GM18861 (cell line): ENCODE measurements around the gene TEKT5.
"Not testable (repeated sequence)": the region's sequence is repeated elsewhere in the genome, so short reads cannot be mapped to it uniquely, and the experiment has no call there.

Experiments used
- ATAC-seq: cut with Tn5 transposase; IDR thresholded peaks from one replicate; pipeline ENCODE4 v1.9.1; 2021; ENCODE audit not compliant: unreplicated experiment

TEKT5 gene

DNA sequence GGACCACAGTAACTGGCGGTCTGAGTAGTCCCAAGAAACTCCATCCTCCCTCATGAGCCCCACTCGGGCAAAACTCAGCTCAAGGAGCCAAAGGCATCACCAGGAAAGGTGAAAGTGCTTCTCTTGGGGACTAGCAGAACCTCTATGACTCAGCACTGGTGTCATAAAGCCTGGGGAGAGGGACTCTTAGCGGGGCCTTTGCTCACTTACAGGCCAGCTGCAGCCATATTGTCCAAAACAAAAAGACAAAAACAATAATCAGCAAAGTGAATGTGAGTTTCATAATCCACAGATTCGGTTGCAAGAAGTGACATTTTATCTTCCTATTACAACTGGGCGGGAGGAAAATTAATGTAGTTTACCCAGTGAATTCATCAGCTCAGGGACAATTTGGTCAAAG lies at the start of gene TEKT5:
TSS of gene TEKT5 (minus strand) at position 101 of the 400 bp plus-strand sequence. CDS start at position 44, 57 bp downstream.
- no peak for ATAC-seq

DNA sequence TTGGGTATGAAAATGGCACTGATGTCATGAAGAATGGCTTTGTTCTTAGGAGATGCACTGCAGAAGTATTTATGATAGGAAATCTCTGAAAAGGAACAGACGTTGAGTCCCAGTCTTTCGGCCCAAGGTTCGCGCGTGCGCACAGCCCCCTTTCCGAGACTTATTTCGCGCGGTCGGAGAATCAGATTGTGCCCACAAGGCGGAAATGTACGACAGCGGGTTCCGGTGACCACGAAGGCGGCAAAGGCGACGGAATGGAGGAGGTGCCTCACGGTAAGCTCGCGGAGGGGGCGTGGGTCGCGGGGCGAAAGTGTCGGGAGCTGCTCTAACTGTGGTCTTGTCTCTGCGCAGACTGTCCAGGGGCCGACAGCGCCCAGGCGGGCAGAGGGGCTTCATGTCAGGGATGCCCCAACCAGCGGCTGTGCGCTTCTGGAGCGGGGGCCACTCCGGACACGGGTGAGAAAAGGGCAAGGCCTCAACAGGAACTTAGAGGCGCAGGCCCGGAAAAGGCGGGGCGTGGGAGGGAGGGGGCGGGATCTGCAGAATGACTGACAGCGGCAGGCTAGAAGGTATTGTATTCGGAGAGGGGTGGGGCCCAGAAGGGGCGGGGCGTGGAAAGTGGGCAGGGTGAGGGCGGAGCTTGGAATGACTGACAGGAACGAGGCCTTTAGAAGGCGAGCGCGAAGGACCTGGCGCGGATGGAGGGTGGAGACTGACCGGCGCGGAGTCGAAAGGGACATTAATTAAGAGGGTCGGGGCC lies 49.1 kb upstream of the TEKT5 start, which contains the start of gene NUBP1:
TSS of gene NUBP1 (plus strand) at position 233 of the 760 bp plus-strand sequence. CDS start at position 255, 22 bp downstream.
- ATAC-seq, result peak; percentile 56

DNA sequence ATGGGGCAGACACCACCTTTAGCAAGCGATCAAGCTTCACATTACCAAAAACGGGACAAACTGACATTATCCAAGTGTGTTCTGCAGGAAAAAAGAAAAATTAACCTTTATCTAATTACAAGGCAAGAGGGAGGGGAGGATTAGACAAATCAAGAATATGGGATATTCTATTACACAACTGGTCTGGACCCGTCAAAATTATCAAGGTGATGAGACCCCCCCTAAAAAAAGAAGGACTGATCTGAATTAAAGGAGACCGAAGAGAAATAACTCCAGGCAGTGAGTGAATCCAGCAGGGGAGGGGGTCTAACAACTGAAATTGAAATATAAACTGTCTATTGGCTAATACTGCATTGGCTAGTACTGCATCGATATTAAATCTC lies 48.5 kb upstream of the TEKT5 start:
- no peak for ATAC-seq

DNA sequence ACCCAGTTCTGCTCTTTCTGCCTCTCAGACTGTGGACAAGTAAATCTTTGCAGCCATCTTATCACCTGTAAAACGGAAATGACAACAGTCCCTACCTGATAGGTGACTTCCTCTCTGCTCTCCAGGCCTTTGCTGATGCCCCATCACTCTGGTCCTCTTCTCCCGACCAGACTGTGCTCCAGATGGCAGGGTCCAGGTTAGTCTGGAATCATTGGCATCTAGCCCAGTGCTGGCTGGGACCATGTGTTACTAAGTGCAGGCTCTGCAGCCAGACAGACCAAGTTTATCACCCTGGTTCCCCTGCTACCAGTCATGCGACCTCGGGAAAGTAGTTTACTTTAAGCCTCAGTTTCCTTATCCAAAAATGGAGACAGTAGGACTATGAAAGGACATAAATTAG lies 47.1 kb upstream of the TEKT5 start:
- ATAC-seq, result no peak

DNA sequence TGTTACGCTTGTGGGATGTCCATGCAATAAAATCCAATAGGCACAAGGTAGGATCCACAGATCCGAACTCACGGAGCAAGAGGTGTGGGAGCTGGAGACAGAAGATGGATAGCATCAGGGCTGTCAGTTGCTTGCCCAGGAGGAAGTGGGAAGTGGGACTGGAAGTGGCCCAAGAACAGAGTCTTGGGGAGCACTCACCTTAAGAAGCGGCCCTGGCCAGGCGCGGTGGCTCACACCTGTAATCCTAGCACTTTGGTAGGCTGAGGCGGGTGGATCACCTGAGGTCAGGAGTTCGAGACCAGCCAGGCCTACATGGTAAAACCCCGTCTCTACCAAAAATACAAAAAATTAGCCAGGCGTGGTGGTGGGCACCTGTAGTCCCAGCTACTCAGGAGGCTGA lies 46.5 kb upstream of the TEKT5 start:
- not testable (repeated sequence) for ATAC-seq

DNA sequence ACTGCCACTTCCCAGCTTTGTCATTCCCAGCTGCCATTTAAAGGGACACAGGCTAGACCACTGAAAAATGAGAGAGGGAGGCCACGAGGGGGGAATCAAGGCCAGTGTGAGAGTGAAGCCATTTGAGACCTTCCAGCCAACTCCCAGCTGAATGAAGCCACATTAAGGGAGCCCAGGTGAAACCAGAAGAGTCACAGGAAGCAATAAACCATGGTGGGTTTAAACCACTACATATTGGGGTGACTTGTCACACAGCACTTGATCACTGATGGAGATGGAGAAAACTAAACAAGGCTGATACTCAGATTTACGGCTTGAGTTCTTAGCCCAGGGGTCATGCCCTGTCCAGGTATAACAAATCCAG lies 46.1 kb upstream of the TEKT5 start:
- no peak for ATAC-seq

DNA sequence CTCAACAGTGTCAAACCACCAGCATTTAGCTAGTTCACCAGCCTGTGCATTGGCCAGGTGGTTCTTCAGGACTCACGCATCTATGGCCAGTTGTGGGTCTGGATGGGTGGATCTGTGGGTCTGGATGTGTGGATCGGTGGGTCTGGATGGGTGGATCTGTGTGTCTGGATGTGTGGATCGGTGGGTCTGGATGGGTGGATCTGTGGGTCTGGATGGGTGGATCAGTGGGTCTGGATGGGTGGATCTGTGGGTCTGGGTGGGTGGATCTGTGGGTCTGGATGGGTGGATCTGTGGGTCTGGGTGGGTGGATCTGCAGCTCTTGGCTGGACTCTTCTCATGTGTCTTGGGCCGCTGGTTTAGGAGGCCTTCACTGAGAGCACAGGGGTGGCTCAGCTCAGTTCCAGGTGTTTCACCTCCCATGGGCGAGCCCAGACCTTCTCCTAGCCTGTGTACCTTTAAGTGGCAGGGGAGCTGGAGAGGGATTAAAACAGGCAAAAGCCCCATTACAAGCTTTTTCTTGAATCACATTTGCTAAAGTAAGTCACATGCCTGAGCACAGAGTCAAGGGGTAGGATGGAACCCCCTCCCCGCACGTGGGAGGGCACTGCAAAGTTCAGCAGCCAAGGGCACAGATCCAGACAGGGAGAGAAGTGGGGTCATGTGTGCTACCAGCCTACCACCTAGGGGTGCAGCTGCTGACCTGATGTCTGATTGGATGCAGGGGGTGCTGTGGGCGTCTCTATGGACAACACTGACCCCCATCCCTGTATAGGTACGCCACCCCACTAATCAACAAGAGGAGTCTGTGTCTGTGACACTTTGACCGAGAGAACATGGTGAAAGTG lies 45.5 kb upstream of the TEKT5 start:
- ATAC-seq, result no peak

DNA sequence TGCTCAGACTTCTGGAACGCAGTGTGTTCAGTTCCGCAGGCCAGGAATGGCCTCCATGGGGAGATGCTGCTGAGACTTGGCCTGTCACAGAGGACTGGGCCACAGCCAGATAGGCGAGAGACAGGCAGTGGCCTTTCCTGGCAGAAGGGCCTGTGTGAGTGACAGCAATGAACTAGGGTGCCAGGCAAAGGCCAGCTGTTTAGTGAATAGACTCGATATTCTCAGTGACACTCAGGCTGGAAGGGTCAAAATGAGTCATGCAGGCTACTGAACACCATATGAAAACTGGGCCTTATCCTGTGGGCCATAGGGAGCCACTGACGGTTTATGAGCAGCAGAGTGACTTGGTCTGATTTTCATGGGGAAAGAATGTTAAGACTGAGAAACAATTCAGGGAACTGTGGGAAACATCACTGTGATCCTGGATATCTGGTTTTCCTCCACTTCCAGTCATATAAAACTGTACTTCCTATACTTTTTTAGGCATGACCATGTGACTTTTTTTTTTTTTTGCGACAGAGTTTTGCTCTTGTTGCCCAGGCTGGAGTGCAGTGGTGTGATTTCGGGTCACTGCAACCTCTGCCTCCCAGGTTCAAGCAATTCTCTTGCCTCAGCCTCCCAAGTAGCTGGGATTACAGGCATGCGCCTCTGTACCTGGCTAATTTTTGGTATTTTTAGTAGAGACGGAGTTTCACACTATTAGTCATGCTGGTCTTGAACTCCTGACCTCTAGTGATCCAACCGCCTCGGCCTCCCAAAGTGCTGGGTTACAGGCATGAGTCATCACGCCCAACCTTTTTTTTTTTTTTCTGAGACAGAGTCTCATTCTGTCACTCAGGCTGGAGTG lies 43.7 kb upstream of the TEKT5 start:
- ATAC-seq, result peak; percentile 69

DNA sequence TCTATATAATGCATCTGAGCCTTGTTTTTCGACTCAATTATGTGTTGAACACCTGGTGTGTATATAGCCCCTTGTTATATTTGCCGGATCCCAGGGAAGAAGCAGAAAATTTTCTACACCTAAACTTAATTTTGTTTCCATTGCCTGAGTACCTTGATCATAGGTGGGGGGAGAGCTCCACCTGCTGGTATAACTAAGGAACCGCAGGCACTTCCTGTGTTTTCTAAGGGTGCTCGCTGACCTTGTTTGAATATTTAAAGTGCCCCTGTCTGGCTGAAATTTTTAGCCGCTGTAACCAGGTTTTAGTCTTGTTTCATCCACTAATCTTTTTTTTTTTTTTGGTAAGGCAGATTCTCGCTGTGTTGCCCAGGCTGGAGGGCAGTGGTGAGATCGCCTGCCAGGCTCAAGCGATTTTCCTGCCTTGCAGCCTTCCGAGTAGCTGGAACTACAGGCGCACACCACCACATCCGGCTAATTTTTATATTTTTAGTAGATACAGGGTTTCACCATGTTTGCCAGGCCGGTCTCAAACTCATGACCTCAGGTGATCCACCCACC lies 42.4 kb upstream of the TEKT5 start:
- peak; percentile 39 for ATAC-seq

DNA sequence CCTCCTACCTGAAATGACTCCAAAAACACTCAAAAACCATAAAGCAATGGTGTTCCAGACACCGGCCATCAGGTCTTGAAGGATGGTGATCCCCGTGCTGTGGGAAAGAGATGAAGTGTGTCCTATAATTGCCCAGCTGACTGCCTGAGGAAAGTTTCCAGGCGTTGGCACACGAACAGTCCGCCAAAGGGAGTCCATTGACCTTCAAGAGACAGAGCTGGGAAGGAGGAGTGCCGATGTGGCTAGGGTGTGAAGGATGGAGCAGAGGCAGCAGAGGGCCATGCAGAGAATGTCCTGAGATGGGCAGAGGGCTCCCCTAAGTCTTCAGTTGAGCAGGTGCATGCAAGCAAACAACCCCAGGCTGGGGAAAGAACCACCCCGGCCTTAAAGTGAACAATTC lies 37.1 kb upstream of the TEKT5 start:
- no peak for ATAC-seq

DNA sequence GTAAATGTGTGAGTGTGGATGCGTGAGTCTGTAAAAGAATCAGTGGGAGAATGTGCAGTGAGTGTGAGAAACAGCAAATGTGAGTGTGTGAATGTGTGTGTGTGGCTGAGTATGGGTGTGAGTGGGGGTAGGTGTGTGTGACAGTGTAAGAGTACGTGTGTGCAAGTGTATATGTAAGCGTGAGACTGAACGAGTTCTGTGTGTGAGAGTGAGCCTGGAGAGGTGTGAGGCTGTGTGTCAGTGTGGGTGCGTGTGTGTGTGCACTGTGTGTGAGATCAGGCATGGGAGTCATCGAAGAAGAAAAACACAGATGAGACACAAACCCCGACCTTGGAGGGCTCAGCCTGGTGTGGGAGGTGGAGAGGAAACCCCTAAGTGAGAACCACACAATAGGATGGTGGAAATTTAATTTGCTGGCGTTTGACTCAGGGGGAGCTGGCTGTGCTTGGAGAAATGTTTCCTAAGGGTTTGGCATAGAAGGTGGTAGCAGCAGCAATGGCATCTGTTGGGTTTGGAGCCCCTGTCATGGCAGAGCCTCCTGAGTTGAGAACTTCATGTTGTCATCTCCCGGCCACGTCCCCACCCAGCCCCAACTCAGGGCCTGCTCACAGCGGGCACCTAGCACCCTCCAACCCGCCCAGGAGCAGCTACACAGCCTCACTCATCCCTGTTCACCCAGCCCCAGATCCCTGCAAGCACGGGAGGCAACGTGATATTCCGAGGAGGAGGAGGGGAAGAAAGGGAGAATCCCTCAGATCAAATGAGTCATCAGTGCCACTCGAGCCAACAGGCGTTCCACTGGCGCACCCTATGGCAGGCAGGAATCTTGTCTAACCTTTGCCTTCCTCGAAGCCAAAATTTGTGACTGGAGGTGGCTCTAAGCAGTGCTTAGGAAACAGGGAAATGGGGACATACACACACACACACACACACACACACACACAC lies 34.6 kb upstream of the TEKT5 start:
- no peak for ATAC-seq

DNA sequence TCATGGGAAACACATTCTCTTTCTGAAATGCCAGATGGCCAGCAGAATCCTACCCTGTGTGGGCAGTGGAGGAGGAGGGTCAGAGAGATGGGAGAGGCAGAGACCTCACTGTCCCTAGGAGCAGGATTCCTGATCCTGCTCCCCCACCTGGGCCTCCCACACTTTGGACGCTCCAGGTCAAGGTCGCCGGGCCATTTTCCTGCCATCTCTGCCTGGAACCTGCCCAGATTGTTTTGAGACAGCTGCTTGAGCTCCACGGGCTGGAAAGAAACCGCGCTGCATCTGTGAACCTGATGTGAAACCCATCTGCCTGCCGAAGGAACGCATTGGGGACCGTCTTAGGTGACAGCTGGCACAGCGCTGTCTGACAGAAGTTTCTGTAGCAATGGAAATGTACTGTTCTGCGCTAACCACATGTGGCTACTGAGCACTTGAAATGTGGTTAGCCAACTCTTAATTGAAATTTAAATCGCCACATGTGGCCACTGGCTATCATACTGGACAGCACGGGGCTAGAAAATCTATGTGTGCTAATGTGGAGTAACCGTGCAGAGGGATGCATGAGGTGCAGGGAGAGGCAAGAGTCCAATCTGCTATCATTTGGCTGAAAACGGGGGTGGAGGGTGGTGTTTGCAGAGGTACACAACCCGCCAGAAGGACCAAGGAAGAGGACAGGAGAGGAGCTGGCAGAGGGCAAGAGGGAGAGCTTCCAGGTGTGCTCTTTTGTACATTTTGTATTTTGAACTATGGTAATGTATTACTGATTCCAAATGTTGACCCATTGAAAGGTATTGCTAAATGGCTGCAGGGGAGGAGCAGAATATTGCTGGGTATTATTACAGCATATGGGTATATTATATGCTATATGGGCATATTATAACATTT lies 33.5 kb upstream of the TEKT5 start:
- ATAC-seq, result no peak

DNA sequence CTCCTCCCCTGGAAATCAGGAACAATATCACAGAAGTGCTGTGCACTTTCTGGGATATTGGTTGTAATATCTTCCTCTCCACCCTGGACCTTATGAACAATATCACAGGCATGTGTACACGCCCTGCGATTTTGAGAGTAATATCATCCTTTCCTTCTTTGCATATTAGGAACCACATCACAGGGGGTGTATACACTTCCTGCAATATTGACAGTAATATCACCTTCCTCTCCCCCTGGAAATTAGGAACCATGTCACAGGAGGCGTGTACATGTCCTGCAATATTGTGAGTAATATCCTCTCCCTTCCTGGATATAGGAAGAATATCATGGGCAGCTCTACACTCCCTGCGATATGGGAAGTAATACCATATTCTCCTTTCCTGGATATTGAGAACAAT lies 14.2 kb upstream of the TEKT5 start:
- no peak for ATAC-seq

DNA sequence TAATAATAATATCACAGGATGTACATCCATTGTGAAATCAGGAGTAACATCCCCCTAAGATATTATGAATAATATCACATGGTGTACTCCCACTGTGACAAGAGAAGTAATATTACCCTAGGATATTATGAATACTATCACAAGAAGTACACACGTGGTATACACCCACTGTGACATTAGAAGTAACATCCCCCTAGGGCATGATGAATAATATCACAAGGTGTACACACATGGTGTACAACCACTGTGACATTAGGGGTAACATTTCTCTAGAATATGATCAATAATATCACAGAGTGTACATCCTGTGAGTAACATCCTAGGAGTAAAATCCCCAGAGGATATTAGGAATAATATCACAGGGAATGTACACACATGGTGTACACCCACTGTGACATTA lies 5.0 kb upstream of the TEKT5 start:
- no peak for ATAC-seq

DNA sequence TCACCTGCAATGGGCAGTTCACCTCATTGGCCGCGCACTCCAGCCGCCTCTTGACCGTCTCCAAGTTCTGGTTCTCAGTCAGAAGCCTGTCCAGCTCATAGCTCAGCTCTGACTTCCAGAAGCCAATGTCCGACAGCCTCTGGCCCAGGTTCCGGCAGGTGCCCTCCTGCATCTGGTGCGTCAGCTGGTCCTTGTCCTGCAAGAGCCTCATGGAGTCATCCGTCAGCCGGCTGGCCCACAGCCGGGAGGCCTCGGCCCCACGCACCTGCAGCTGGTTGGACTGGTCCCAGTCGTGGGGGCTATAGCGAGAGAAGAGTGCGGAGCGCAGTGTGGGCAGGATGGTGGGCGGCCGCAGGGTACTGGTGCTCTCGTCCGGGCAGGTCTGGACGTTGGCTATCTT lies 424 bp downstream of the TEKT5 start:
- ATAC-seq, result no peak

DNA sequence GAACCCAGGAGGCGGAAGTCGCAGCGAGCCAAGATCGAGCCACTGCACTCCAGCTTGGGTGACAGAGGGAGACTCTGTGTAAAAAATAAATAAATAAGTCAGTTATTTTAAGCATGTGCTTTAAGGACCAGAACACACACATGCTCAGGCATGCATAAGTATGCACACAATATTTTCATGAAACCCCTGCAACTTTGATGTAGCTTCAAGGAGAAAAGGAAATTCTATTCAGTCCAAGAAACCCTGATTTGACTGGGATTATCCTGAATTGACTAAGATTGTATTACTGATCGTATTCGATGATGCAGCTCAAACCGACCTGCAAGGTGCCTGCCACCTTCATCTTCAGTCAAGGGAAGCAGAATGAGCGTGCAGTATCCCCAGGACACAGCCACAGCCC lies 841 bp downstream of the TEKT5 start:
- ATAC-seq, result no peak

DNA sequence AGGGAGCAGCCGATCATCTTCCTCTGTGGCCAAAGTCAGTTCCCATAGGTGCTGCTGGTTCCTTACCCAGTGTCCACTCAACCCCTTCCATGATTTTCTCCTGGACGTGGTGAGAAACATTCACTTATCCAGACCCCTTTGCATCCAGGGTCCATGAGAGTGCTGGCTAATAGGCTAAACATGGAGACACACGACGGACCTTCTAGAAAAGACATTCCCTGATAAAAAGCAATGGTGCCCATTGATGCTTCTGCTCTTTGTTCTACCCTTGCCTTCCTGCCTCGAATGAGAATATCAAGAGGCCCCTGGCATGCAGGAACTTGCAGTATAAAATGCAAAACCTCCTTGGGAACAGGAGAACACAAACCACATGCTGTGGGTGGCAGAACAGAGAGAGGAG lies 2.3 kb downstream of the TEKT5 start:
- ATAC-seq, result no peak

DNA sequence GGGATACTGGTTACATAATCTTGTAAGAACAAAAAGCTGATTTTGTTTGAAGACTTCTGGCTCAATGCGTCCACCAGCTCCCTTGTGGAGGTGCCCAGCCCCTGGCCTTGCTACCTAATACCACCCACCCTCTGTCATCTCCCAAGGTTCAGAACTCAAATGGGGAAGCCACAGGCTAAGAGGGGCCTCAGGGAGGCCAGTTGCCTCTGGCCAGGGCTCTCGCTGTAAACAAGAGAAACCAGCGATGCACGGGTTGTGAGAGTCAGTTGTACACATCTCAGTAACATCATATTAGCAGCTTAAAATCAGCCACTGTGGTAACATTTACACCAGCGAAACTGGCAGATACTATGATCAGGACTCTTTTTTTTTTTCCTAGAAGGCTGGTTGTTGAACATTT lies 6.0 kb downstream of the TEKT5 start:
- ATAC-seq, result no peak

DNA sequence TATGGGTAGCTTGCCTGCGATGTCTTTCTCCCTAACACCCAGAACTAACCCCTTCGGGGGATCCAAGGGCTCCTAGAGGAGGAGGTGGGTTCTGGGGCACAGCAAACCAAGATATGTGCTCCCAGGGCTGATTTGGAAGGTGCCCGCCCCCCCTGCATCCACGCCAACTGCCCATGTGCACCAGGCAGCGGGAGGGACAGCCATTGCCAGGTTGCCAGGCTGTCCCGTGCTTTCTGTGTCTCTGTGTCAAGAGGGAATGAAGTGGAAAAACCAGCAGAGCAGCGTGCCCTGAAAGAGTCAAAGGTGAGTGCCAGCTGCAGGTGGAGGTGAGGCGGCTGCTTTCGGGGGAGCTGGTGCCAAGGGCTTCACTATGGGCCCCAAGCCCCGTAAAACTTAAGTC lies 6.4 kb downstream of the TEKT5 start:
- ATAC-seq, result no peak
